HepG2 (cell line): ENCODE data around the gene TXN2. TPM values are rescaled to one million over a fixed set of nuclear protein-coding genes. Genes with fewer than 3 reads are reported as not detected.

ENCODE experiments used
- AKAP8 ChIP-seq: sonication (generic); formaldehyde crosslinking; IDR thresholded peaks from 2 replicates; pipeline ENCODE4 v1.5.1; 2020; ENCODE audit warnings: mild to moderate bottlenecking, missing genetic modification reagents
- MATR3 ChIP-seq: sonication (generic); formaldehyde crosslinking; IDR thresholded peaks from 2 replicates; pipeline ENCODE4 v1.4.0; 2020; ENCODE audit warnings: missing genetic modification reagents
- MXI1 ChIP-seq: IDR thresholded peaks from 3 replicates; pipeline ENCODE4 v1.6.1; 2012; ENCODE audit warnings: low read depth, low read length, inconsistent platforms, borderline replicate concordance
- NFE2L2 ChIP-seq: fragments of 150-350 bp; IDR thresholded peaks from 2 replicates; pipeline ENCODE4 v1.6.1; 2014; ENCODE audit warnings: low read length
- RORA ChIP-seq: sonication (generic); formaldehyde crosslinking; IDR thresholded peaks from 2 replicates; pipeline ENCODE4 v1.5.0; 2020; ENCODE audit warnings: mild to moderate bottlenecking, missing genetic modification reagents, moderate library complexity
- ZKSCAN5 ChIP-seq: sonication (generic); formaldehyde crosslinking; IDR thresholded peaks from 2 replicates; pipeline ENCODE4 v1.5.1; 2020; ENCODE audit warnings: mild to moderate bottlenecking, missing genetic modification reagents
- ZNF234 ChIP-seq: sonication (generic); formaldehyde crosslinking; conservative IDR thresholded peaks from 2 replicates; pipeline ENCODE4 v1.5.1; 2020; ENCODE audit warnings: mild to moderate bottlenecking, missing genetic modification reagents
- ZNF235 ChIP-seq: sonication (generic); formaldehyde crosslinking; IDR thresholded peaks from 2 replicates; pipeline ENCODE4 v1.8.1; 2023; ENCODE audit warnings: mild to moderate bottlenecking, missing genetic modification reagents, borderline replicate concordance
- ZNF446 ChIP-seq: sonication (generic); formaldehyde crosslinking; IDR thresholded peaks from 2 replicates; pipeline ENCODE4 v1.5.0; 2020; ENCODE audit warnings: mild to moderate bottlenecking, missing genetic modification reagents
- polyA plus RNA-seq, 8 experiments: library from polyadenylated mRNA; depleted of rRNA in 3 of 8; stranded (reverse) in 7 of 8; unstranded in 1 of 8; fragments of >200 nt; fragmentation: Illumina TruSeq in 4 of 8; extraction: Trizol in 4 of 8; gene quantifications; 2 replicates each; pipeline versions ENCODE4 v1.2.1 to v1.2.3, GENCODE V29; 2011 to 2016; ENCODE audit warnings: low read depth in 4 of 8, missing spikeins in 1 of 8, mixed read lengths in 1 of 8; ENCODE audit not compliant: insufficient read depth in 1 of 8
- total RNA-seq, 5 experiments: library from RNA; depleted of rRNA; stranded (reverse); fragments of >200 nt; fragmentation: Illumina TruSeq; extraction: Trizol; gene quantifications; 2 replicates each; pipeline ENCODE4 v1.2.3, GENCODE V29; 2016; ENCODE audit warnings: low read depth in 1 of 5
- TF ChIP-seq, protein P1 (sequence below): sonication (generic); formaldehyde crosslinking; conservative IDR thresholded peaks from 2 replicates; pipeline ENCODE4 v1.4.0; 2020; ENCODE audit warnings: missing genetic modification reagents
- TF ChIP-seq, protein P2 (sequence below): sonication (generic); formaldehyde crosslinking; IDR thresholded peaks from 2 replicates; pipeline ENCODE4 v1.4.0; 2020; ENCODE audit warnings: mild to moderate bottlenecking, missing genetic modification reagents
- TF ChIP-seq, protein P3 (sequence below): fragments of 450-650 bp; IDR thresholded peaks from 2 replicates; pipeline ENCODE4 v1.6.1; 2016
- TF ChIP-seq, protein P4 (sequence below): sonication (generic); formaldehyde crosslinking; IDR thresholded peaks from 2 replicates; pipeline ENCODE4 v1.9.0; 2022; ENCODE audit warnings: missing genetic modification reagents, mild to moderate bottlenecking, borderline replicate concordance
- TF ChIP-seq, protein P5 (sequence below): sonication (generic); formaldehyde crosslinking; IDR thresholded peaks from 2 replicates; pipeline ENCODE4 v1.4.0; 2020; ENCODE audit warnings: missing genetic modification reagents
- TF ChIP-seq, protein P6 (sequence below): sonication (generic); formaldehyde crosslinking; IDR thresholded peaks from 2 replicates; pipeline ENCODE4 v1.5.1; 2020; ENCODE audit warnings: missing genetic modification reagents, mild to moderate bottlenecking, borderline replicate concordance

TXN2 gene
- total and polyA plus RNA-seq, 2 of the 13 experiments (the other 11 are each of a cell fraction or from before 2014, with no cell fraction given): 41.4 to 109 TPM

DNA sequence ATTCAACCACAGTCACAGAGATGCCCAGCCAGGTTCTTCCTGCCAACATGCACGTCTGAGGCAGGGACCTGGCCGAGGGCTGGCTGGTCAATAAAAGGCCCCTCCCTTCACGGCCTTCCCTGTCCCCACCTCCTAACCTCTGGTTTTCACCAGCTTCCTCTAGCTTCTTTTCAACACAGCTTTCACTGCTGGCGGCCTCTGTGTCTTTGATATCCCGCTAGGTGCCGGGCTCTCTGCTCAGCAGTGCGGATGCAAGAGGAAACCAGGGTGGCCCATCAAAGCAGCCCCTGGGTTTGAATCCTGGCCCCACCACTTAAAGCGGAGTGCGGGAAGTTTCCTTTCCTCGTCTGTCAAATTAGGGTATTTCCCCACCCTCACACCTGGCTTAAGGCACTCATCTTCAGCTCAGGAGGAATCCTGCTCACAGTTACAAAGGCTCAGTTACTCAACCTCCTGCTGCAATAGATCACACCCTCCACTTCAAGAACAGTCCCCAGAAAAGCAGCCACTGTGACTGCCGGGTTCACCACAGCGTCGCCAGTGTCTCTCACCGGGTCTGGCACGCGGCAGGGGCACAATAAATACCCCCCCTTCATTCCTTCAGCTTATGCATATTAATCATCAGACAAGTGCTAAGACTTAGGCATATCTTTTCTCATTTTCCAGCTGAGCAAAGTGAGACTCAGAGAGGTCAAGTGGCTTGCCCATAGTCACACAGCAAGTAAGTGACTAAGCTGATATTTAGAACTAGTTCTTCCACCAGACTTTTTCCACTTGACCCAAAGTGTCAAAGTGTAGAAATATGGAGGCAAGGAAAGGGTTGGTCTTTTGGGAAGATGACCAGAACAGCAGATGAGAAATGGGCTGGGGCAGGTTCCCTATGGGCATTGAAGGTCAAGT, 45.7 kb downstream of the TXN2 start (continued):
- TF ChIP-seq, protein P1, sequence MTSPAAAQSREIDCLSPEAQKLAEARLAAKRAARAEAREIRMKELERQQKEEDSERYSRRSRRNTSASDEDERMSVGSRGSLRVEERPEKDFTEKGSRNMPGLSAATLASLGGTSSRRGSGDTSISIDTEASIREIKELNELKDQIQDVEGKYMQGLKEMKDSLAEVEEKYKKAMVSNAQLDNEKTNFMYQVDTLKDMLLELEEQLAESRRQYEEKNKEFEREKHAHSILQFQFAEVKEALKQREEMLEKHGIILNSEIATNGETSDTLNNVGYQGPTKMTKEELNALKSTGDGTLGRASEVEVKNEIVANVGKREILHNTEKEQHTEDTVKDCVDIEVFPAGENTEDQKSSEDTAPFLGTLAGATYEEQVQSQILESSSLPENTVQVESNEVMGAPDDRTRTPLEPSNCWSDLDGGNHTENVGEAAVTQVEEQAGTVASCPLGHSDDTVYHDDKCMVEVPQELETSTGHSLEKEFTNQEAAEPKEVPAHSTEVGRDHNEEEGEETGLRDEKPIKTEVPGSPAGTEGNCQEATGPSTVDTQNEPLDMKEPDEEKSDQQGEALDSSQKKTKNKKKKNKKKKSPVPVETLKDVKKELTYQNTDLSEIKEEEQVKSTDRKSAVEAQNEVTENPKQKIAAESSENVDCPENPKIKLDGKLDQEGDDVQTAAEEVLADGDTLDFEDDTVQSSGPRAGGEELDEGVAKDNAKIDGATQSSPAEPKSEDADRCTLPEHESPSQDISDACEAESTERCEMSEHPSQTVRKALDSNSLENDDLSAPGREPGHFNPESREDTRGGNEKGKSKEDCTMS (CRISPR knock-in tag): no peak
- TF ChIP-seq ZNF446 (CRISPR knock-in tag) (no peak), ZNF235 (CRISPR knock-in tag) (no peak), ZKSCAN5 (no peak), NFE2L2 (no peak), RORA (CRISPR knock-in tag) (no peak), AKAP8 (CRISPR knock-in tag) (no peak), ZNF234 (CRISPR knock-in tag) (no peak), MXI1 (peak; percentile 40; the same call in 1 of the 3 replicates), MATR3 (CRISPR knock-in tag) (no peak)
- TF ChIP-seq, protein P2, sequence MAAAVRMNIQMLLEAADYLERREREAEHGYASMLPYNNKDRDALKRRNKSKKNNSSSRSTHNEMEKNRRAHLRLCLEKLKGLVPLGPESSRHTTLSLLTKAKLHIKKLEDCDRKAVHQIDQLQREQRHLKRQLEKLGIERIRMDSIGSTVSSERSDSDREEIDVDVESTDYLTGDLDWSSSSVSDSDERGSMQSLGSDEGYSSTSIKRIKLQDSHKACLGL (CRISPR knock-in tag): 0 out of 2 replicates have a peak, but pooled peaks have one; percentile 6
- TF ChIP-seq, protein P3, sequence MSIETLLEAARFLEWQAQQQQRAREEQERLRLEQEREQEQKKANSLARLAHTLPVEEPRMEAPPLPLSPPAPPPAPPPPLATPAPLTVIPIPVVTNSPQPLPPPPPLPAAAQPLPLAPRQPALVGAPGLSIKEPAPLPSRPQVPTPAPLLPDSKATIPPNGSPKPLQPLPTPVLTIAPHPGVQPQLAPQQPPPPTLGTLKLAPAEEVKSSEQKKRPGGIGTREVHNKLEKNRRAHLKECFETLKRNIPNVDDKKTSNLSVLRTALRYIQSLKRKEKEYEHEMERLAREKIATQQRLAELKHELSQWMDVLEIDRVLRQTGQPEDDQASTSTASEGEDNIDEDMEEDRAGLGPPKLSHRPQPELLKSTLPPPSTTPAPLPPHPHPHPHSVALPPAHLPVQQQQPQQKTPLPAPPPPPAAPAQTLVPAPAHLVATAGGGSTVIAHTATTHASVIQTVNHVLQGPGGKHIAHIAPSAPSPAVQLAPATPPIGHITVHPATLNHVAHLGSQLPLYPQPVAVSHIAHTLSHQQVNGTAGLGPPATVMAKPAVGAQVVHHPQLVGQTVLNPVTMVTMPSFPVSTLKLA: no peak
- TF ChIP-seq, protein P4, sequence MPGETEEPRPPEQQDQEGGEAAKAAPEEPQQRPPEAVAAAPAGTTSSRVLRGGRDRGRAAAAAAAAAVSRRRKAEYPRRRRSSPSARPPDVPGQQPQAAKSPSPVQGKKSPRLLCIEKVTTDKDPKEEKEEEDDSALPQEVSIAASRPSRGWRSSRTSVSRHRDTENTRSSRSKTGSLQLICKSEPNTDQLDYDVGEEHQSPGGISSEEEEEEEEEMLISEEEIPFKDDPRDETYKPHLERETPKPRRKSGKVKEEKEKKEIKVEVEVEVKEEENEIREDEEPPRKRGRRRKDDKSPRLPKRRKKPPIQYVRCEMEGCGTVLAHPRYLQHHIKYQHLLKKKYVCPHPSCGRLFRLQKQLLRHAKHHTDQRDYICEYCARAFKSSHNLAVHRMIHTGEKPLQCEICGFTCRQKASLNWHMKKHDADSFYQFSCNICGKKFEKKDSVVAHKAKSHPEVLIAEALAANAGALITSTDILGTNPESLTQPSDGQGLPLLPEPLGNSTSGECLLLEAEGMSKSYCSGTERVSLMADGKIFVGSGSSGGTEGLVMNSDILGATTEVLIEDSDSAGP: 0 out of 2 replicates have a peak, but pooled peaks have one; percentile 64
- TF ChIP-seq, protein P5, sequence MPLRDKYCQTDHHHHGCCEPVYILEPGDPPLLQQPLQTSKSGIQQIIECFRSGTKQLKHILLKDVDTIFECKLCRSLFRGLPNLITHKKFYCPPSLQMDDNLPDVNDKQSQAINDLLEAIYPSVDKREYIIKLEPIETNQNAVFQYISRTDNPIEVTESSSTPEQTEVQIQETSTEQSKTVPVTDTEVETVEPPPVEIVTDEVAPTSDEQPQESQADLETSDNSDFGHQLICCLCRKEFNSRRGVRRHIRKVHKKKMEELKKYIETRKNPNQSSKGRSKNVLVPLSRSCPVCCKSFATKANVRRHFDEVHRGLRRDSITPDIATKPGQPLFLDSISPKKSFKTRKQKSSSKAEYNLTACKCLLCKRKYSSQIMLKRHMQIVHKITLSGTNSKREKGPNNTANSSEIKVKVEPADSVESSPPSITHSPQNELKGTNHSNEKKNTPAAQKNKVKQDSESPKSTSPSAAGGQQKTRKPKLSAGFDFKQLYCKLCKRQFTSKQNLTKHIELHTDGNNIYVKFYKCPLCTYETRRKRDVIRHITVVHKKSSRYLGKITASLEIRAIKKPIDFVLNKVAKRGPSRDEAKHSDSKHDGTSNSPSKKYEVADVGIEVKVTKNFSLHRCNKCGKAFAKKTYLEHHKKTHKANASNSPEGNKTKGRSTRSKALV (CRISPR knock-in tag): no peak
- TF ChIP-seq, protein P6, sequence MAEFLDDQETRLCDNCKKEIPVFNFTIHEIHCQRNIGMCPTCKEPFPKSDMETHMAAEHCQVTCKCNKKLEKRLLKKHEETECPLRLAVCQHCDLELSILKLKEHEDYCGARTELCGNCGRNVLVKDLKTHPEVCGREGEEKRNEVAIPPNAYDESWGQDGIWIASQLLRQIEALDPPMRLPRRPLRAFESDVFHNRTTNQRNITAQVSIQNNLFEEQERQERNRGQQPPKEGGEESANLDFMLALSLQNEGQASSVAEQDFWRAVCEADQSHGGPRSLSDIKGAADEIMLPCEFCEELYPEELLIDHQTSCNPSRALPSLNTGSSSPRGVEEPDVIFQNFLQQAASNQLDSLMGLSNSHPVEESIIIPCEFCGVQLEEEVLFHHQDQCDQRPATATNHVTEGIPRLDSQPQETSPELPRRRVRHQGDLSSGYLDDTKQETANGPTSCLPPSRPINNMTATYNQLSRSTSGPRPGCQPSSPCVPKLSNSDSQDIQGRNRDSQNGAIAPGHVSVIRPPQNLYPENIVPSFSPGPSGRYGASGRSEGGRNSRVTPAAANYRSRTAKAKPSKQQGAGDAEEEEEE (CRISPR knock-in tag): no peak
